Neural cell (in vitro differentiated cells): ENCODE results near the gene TNFAIP3.

ENCODE experiments used
- EP300 ChIP-seq: fragments of 450-650 bp; conservative IDR thresholded peaks from 2 replicates; pipeline ENCODE4 v1.6.1; 2014; ENCODE audit warnings: antibody characterized with exemption, mild to moderate bottlenecking, moderate library complexity; ENCODE audit not compliant: poor library complexity, severe bottlenecking
- MXI1 ChIP-seq: fragments of 450-650 bp; conservative IDR thresholded peaks from 2 replicates; pipeline ENCODE4 v1.6.1; 2014; ENCODE audit warnings: antibody characterized with exemption, mild to moderate bottlenecking; ENCODE audit not compliant: poor library complexity, severe bottlenecking
- TF ChIP-seq, protein P1 (sequence below): fragments of 450-650 bp; IDR thresholded peaks from 2 replicates; pipeline ENCODE4 v1.5.1; 2014; ENCODE audit warnings: antibody characterized with exemption, mild to moderate bottlenecking, moderate library complexity; ENCODE audit not compliant: poor library complexity, severe bottlenecking

DNA sequence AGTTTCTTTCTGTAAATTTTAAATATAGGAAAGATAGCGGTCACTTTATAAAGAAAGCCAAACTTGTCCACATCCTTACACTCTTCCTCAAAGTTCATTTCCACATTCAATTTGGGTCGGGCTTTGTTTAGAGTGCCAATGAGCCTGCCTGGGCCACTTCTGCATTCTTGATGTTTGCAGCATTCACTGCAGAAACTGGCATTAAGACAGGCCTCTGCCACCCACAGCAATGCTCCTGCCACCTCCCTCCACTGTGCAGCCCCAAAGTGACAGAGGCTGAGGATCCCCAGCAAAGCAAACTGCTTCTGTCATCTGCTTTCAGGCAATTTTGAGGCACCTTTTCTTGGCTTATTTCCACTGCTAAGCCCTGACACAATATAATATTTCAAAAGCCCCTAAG is 61.2 kb downstream of the TNFAIP3 start:
- TF ChIP-seq MXI1 (no peak), EP300 (no peak)
- TF ChIP-seq, protein P1, sequence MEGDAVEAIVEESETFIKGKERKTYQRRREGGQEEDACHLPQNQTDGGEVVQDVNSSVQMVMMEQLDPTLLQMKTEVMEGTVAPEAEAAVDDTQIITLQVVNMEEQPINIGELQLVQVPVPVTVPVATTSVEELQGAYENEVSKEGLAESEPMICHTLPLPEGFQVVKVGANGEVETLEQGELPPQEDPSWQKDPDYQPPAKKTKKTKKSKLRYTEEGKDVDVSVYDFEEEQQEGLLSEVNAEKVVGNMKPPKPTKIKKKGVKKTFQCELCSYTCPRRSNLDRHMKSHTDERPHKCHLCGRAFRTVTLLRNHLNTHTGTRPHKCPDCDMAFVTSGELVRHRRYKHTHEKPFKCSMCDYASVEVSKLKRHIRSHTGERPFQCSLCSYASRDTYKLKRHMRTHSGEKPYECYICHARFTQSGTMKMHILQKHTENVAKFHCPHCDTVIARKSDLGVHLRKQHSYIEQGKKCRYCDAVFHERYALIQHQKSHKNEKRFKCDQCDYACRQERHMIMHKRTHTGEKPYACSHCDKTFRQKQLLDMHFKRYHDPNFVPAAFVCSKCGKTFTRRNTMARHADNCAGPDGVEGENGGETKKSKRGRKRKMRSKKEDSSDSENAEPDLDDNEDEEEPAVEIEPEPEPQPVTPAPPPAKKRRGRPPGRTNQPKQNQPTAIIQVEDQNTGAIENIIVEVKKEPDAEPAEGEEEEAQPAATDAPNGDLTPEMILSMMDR, result no peak
